Body of pancreas (tissue), 4 donors: Measurements from ENCODE around the gene ZNF136. TPM values are rescaled to one million over a fixed set of nuclear protein-coding genes. Genes with fewer than 3 reads are reported as not detected.

Experiments used
- ATAC-seq: fragments of 150-250 bp; one replicate; pipeline ENCODE4 v1.9.1; 2016
- DNase-seq, 4 donors: peaks; one replicate each; pipeline ENCODE4 v3.0.0-alpha.2; 2019
- H3K27ac ChIP-seq, 4 donors: fragments of 200-600 bp; sonication (generic); 1 replicate in 3 of 4; 2 replicates in 1 of 4; pipeline versions ENCODE4 v1.5.1 to v1.6.1; 2016 to 2019; ENCODE audit warnings: mild to moderate bottlenecking in 1 of 4, mixed read lengths in 1 of 4, moderate library complexity in 1 of 4
- H3K27me3 ChIP-seq, 2 donors: fragments of 200-600 bp; sonication (generic); one replicate each; pipeline ENCODE4 v1.6.0; 2016; ENCODE audit warnings: mild to moderate bottlenecking in 1 of 2
- H3K36me3 ChIP-seq, 2 donors: fragments of 200-600 bp; sonication (generic); replicated peaks in 1 of 2; 2 replicates each; pipeline ENCODE4 v1.5.1; 2016; ENCODE audit warnings: low read depth in 2 of 2; ENCODE audit not compliant: insufficient read depth in 1 of 2
- H3K4me1 ChIP-seq: fragments of 200-600 bp; sonication (generic); one replicate; pipeline ENCODE4 v1.6.0; 2016
- H3K4me3 ChIP-seq, 2 donors: fragments of 200-600 bp; sonication (generic); 1 replicate in 1 of 2; 2 replicates in 1 of 2; pipeline ENCODE4 v1.5.1; 2016 to 2019
- H3K9me3 ChIP-seq, 3 donors: fragments of 200-600 bp; sonication (generic); 1 replicate in 2 of 3; 2 replicates in 1 of 3; pipeline ENCODE4 v1.5.1; 2016
- POLR2A ChIP-seq, 3 donors: fragments of 450-650 bp; IDR thresholded peaks; one replicate each; pipeline ENCODE4 v1.6.1; 2016; ENCODE audit warnings: antibody characterized with exemption in 3 of 3, mild to moderate bottlenecking in 2 of 3
- WGBS, 2 donors: methylation state at CpG; one replicate each; pipeline ENCODE4 v1.1.5; 2017; 5-methylcytosine and 5-hydroxymethylcytosine counted together
- intact Hi-C: fragments of 100-400 bp; cut with DNase I; formaldehyde crosslinking; loops from one replicate; pipeline ENCODE4 v1.15.1; 2023
- total RNA-seq, 2 donors: library from RNA; depleted of rRNA; stranded (reverse); fragments of >200 nt; gene quantifications; one replicate each; pipeline ENCODE4 v1.1.0, GENCODE V29; 2016
- TF ChIP-seq, protein P1 (sequence below), 7 experiments: fragments of 450-650 bp in 4 of 7; fragments of 200-600 bp in 3 of 7; sonication (generic) in 3 of 7; IDR thresholded peaks; one replicate each; pipeline ENCODE4 v1.5.1; 2016 to 2019; ENCODE audit warnings: antibody characterized with exemption in 7 of 7

The ZNF136 gene
- 1 to 10 TPM; 3.4 to 4.0 TPM for total RNA-seq

GRCh38 chr19:12162882-12163806 is at the start of gene ZNF136:
TSS of gene ZNF136 (plus strand) at chr19:12163096. CDS start at chr19:12163204, 108 bp downstream.
- peaks cover 30% of the 10 kb centered on the region for H3K4me1 ChIP-seq
- peak; percentile 92 to 96 (median 94) for DNase-seq
- H3K27me3 ChIP-seq: no peaks in the 10 kb centered on the region
- H3K27ac ChIP-seq: peak within 1 kb of the TSS; percentile 84 to 94 (median 92)
- peak; percentile 99 for ATAC-seq
- intact Hi-C loops: no loop called here
- no peaks in the 10 kb centered on the region for H3K9me3 ChIP-seq
- H3K36me3 ChIP-seq: no peaks in the 10 kb centered on the region
- H3K4me3 ChIP-seq: peak within 1 kb of the TSS; percentile 31 to 76
- TF ChIP-seq POLR2A (IDR thresholded peaks at IDR 0.05): peak; percentile 57 to 91 (median 86)
- TF ChIP-seq, protein P1, sequence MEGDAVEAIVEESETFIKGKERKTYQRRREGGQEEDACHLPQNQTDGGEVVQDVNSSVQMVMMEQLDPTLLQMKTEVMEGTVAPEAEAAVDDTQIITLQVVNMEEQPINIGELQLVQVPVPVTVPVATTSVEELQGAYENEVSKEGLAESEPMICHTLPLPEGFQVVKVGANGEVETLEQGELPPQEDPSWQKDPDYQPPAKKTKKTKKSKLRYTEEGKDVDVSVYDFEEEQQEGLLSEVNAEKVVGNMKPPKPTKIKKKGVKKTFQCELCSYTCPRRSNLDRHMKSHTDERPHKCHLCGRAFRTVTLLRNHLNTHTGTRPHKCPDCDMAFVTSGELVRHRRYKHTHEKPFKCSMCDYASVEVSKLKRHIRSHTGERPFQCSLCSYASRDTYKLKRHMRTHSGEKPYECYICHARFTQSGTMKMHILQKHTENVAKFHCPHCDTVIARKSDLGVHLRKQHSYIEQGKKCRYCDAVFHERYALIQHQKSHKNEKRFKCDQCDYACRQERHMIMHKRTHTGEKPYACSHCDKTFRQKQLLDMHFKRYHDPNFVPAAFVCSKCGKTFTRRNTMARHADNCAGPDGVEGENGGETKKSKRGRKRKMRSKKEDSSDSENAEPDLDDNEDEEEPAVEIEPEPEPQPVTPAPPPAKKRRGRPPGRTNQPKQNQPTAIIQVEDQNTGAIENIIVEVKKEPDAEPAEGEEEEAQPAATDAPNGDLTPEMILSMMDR (IDR thresholded peaks at IDR 0.05): no peak
- WGBS, 2 donors: 0 to 1% methylated on average over 29 to 57 of the region's 57 CpGs

GRCh38 chr19:12113121-12113520 is 49.8 kb upstream of the ZNF136 start:
- H3K36me3 ChIP-seq: no peaks in the 10 kb centered on the region

GRCh38 chr19:12117201-12117970 is 45.5 kb upstream of the ZNF136 start:
- no peaks in the 10 kb centered on the region for H3K4me1 ChIP-seq
- H3K4me3 ChIP-seq: no peak overlapping the region
- intact Hi-C loops: no loop called here
- H3K9me3 ChIP-seq: no peaks in the 10 kb centered on the region
- no peaks in the 10 kb centered on the region for H3K27me3 ChIP-seq
- ATAC-seq (no peak), DNase-seq (no peak)
- TF ChIP-seq, protein P1 (IDR thresholded peaks at IDR 0.05): no peak
- no peak for TF ChIP-seq POLR2A (IDR thresholded peaks at IDR 0.05)
- H3K36me3 ChIP-seq: no peaks in the 10 kb centered on the region
- H3K27ac ChIP-seq: no peak overlapping the region
- WGBS, 2 donors: 74 to 87% methylated on average over 29 to 32 of the region's 33 CpGs

More at GRCh38 chr19:12113121-12113520, 49.8 kb upstream of the ZNF136 start:
- no peaks in the 10 kb centered on the region for H3K9me3 ChIP-seq
- no peak overlapping the region for H3K4me3 ChIP-seq
- intact Hi-C loops: no loop called here
- no peak for DNase-seq
- H3K27me3 ChIP-seq: no peaks in the 10 kb centered on the region
- ATAC-seq: no peak
- no peak overlapping the region for H3K27ac ChIP-seq
- no peaks in the 10 kb centered on the region for H3K4me1 ChIP-seq
- WGBS, 2 donors: 71% methylated on average over 5 of the region's 5 CpGs
- TF ChIP-seq POLR2A (IDR thresholded peaks at IDR 0.05): no peak
- TF ChIP-seq, protein P1 (IDR thresholded peaks at IDR 0.05): no peak

- ATAC-seq (no peak), DNase-seq (peak; percentile 11 to 38 (median 26))
Measured at GRCh38 chr19:12126707-12127106, 36.2 kb upstream of the ZNF136 start.

More at GRCh38 chr19:12126707-12127106, 36.2 kb upstream of the ZNF136 start:
- no peaks in the 10 kb centered on the region for H3K27me3 ChIP-seq
- WGBS, 2 donors: 8 to 15% methylated on average over 2 of the region's 2 CpGs
- H3K27ac ChIP-seq: no peak overlapping the region
- intact Hi-C loops: no loop called here
- TF ChIP-seq, protein P1 (IDR thresholded peaks at IDR 0.05): peak in 6 of 7 experiments; percentile 48 to 61 (median 54)
- no peak for TF ChIP-seq POLR2A (IDR thresholded peaks at IDR 0.05)
- no peak overlapping the region for H3K4me3 ChIP-seq
- no peaks in the 10 kb centered on the region for H3K9me3 ChIP-seq
- no peaks in the 10 kb centered on the region for H3K36me3 ChIP-seq
- H3K4me1 ChIP-seq: no peaks in the 10 kb centered on the region
